A549 (cell line): ENCODE measurements around the gene EMILIN1. TPM values are rescaled to one million over a fixed set of nuclear protein-coding genes. Genes with fewer than 3 reads are reported as not detected.
A peak's percentile ranks its signal among the peaks of the same experiment; 100 is the strongest.

Experiments
- ATAC-seq, 2 experiments: fragments of 200-7000 bp in 1 of 2; fragments of >200 bp in 1 of 2; cut with Nextera tagmentation in 1 of 2; cut with Tn5 transposase in 1 of 2; 3 replicates each; pipeline versions ENCODE4 v1.8.0 to v1.9.1; 2018 to 2020; ENCODE audit warnings: mild to moderate bottlenecking in 1 of 2, moderate library complexity in 1 of 2
- CTCF ChIA-PET: fragments of 300-600 bp; sonication (Branson Sonifier 250); formaldehyde crosslinking; extraction: SDS; loops from one replicate; lab custom pipeline; 2021; ENCODE audit warnings: antibody characterized with exemption, inconsistent platforms; lab: Yijun Ruan, JAX
- POLR2A ChIA-PET: fragments of 350-600 bp; formaldehyde crosslinking; extraction: SDS; loops from one replicate; lab custom pipeline; 2021; ENCODE audit warnings: antibody characterized with exemption, inconsistent platforms; lab: Yijun Ruan, JAX
- DNase-seq, 2 experiments: peaks; one replicate each; pipeline versions ENCODE4 v3.0.0 to v3.0.0-alpha.2; 2011 to 2016; ENCODE audit warnings: low read depth in 1 of 2, low spot score in 1 of 2
- FAIRE-seq: peaks from 2 replicates; lab custom pipeline; 2011; peaks lifted over from hg19 to GRCh38; lab: Jason Lieb, UNC
- H3K27ac ChIP-seq, 2 experiments: fragments of >200 bp; sonication (Bioruptor Twin); formaldehyde crosslinking; 3 replicates each; pipeline ENCODE4 v1.5.1; 2016 to 2017
- H3K4me1 ChIP-seq: fragments of >200 bp; sonication (Bioruptor Twin); formaldehyde crosslinking; 3 replicates; pipeline ENCODE4 v1.6.1; 2016
- H3K4me2 ChIP-seq: fragments of >200 bp; sonication (Bioruptor Twin); formaldehyde crosslinking; 3 replicates; pipeline ENCODE4 v1.6.1; 2016
- H3K4me3 ChIP-seq: fragments of >200 bp; sonication (Bioruptor Twin); formaldehyde crosslinking; 3 replicates; pipeline ENCODE4 v1.5.1; 2016
- H3K9me3 ChIP-seq: fragments of >200 bp; sonication (Bioruptor Twin); formaldehyde crosslinking; 3 replicates; pipeline ENCODE4 v1.6.1; 2016
- BCL3 ChIP-seq: fragments of >200 bp; sonication (Bioruptor Twin); formaldehyde crosslinking; IDR thresholded peaks from 3 replicates; pipeline ENCODE4 v1.6.1; 2016
- BHLHE40 ChIP-seq: IDR thresholded peaks from 2 replicates; pipeline ENCODE4 v1.6.1; 2012; ENCODE audit warnings: low read depth, low read length, inconsistent platforms
- CBX2 ChIP-seq: fragments of 200-600 bp; sonication (generic); IDR thresholded peaks from 2 replicates; pipeline ENCODE4 v1.6.1; 2016; ENCODE audit warnings: low read depth, mild to moderate bottlenecking, borderline replicate concordance
- CBX8 ChIP-seq: fragments of 200-600 bp; sonication (generic); IDR thresholded peaks from 2 replicates; pipeline ENCODE4 v1.6.1; 2016
- CEBPB ChIP-seq, 2 experiments: fragments of >200 bp in 1 of 2; sonication (Bioruptor Twin) in 1 of 2; formaldehyde crosslinking in 1 of 2; IDR thresholded peaks; 2 replicates each; pipeline ENCODE4 v1.6.1; 2012 to 2016
- EHF ChIP-seq: fragments of 250-450 bp; sonication (Bioruptor Pico); IDR thresholded peaks from 2 replicates; pipeline ENCODE4 v1.5.0; 2020; ENCODE audit warnings: mild to moderate bottlenecking
- EHMT2 ChIP-seq: fragments of 200-600 bp; sonication (generic); IDR thresholded peaks from 2 replicates; pipeline ENCODE4 v1.6.1; 2016; ENCODE audit warnings: antibody characterized with exemption, low read depth, mild to moderate bottlenecking, moderate library complexity
- ESRRA ChIP-seq: fragments of 150-350 bp; IDR thresholded peaks from 2 replicates; pipeline ENCODE4 v1.6.1; 2014; ENCODE audit warnings: mild to moderate bottlenecking, low read length, borderline replicate concordance
- FOSB ChIP-seq: fragments of 250-450 bp; sonication (Bioruptor Pico); IDR thresholded peaks from 2 replicates; pipeline ENCODE4 v1.5.0; 2020; ENCODE audit warnings: mild to moderate bottlenecking, moderate library complexity
- FOXS1 ChIP-seq: fragments of 250-450 bp; sonication (Bioruptor Pico); IDR thresholded peaks from 2 replicates; pipeline ENCODE4 v1.5.0; 2020; ENCODE audit warnings: mild to moderate bottlenecking, moderate library complexity
- GATA3 ChIP-seq: IDR thresholded peaks from 2 replicates; pipeline ENCODE4 v1.6.1; 2012; ENCODE audit warnings: borderline replicate concordance
- HDAC2 ChIP-seq: fragments of 200-600 bp; sonication (generic); IDR thresholded peaks from 2 replicates; pipeline ENCODE4 v1.6.1; 2016
- HEYL ChIP-seq: fragments of 250-450 bp; sonication (Bioruptor Pico); IDR thresholded peaks from 2 replicates; pipeline ENCODE4 v1.8.0; 2021; ENCODE audit warnings: mild to moderate bottlenecking, moderate library complexity
- HOXA7 ChIP-seq: fragments of 250-450 bp; sonication (Bioruptor Pico); IDR thresholded peaks from 2 replicates; pipeline ENCODE4 v1.5.0; 2020; ENCODE audit warnings: mild to moderate bottlenecking, moderate library complexity
- HOXB5 ChIP-seq: fragments of 250-450 bp; sonication (Bioruptor Pico); IDR thresholded peaks from 2 replicates; pipeline ENCODE4 v1.5.0; 2020; ENCODE audit warnings: mild to moderate bottlenecking, moderate library complexity
- JUN ChIP-seq, 2 experiments: fragments of >200 bp; sonication (Bioruptor Twin); formaldehyde crosslinking; IDR thresholded peaks; 2 replicates in 1 of 2; 3 replicates in 1 of 2; pipeline ENCODE4 v1.6.1; 2016 to 2017
- JUNB ChIP-seq: fragments of >200 bp; sonication (Bioruptor Twin); formaldehyde crosslinking; IDR thresholded peaks from 2 replicates; pipeline ENCODE4 v1.6.1; 2016
- KDM1A ChIP-seq: fragments of 200-600 bp; sonication (generic); IDR thresholded peaks from 2 replicates; pipeline ENCODE4 v1.6.1; 2016; ENCODE audit warnings: low read depth, mild to moderate bottlenecking
- MYC ChIP-seq: IDR thresholded peaks from 2 replicates; pipeline ENCODE4 v1.6.1; 2012; ENCODE audit warnings: mild to moderate bottlenecking, inconsistent platforms, low read length, improper control_type of control experiment, borderline replicate concordance
- NPAS2 ChIP-seq: fragments of 250-450 bp; sonication (Bioruptor Pico); IDR thresholded peaks from 2 replicates; pipeline ENCODE4 v1.8.0; 2022; ENCODE audit warnings: mild to moderate bottlenecking, moderate library complexity, borderline replicate concordance
- POLR2AphosphoS2 ChIP-seq: conservative IDR thresholded peaks from 2 replicates; pipeline ENCODE4 v1.6.1; 2012; ENCODE audit warnings: low read length, improper control_type of control experiment, inconsistent platforms
- RAD21 ChIP-seq, 2 experiments: fragments of >200 bp in 1 of 2; sonication (Bioruptor Twin) in 1 of 2; formaldehyde crosslinking in 1 of 2; IDR thresholded peaks in 1 of 2; conservative IDR thresholded peaks in 1 of 2; 2 replicates in 1 of 2; 3 replicates in 1 of 2; pipeline ENCODE4 v1.6.1; 2012 to 2018; ENCODE audit warnings: inconsistent platforms in 1 of 2
- RARB ChIP-seq: fragments of 250-450 bp; sonication (Bioruptor Pico); IDR thresholded peaks from 2 replicates; pipeline ENCODE4 v1.8.0; 2021; ENCODE audit warnings: mild to moderate bottlenecking, moderate library complexity
- REST ChIP-seq: fragments of 200-600 bp; sonication (generic); IDR thresholded peaks from 2 replicates; pipeline ENCODE4 v1.6.1; 2016; ENCODE audit warnings: antibody characterized with exemption, mild to moderate bottlenecking, moderate library complexity
- SREBF2 ChIP-seq: fragments of 450-650 bp; IDR thresholded peaks from 2 replicates; pipeline ENCODE4 v1.6.1; 2014; ENCODE audit warnings: mild to moderate bottlenecking, moderate library complexity
- ZNF302 ChIP-seq: fragments of 250-450 bp; sonication (Bioruptor Pico); IDR thresholded peaks from 2 replicates; pipeline ENCODE4 v1.9.0; 2021; ENCODE audit warnings: inconsistent platforms, mild to moderate bottlenecking, moderate library complexity
- WGBS: methylation state at CpG from one replicate; pipeline ENCODE4 v1.1.6; 2017; ENCODE audit errors: missing lambda C conversion rate; 5-methylcytosine and 5-hydroxymethylcytosine counted together
- polyA plus RNA-seq, 4 experiments: library from polyadenylated mRNA; depleted of rRNA in 3 of 4; stranded (reverse); fragments of >200 nt; fragmentation: RNase III in 1 of 4; extraction: RNeasy Plus Mini Kit Qiagen cat#74134 plus additional on column Dnase treatment in 1 of 4; gene quantifications; 2 replicates in 3 of 4; 3 replicates in 1 of 4; pipeline ENCODE4 v1.2.3, GENCODE V29; 2011 to 2017
- TF ChIP-seq, protein P1 (sequence below): IDR thresholded peaks from 2 replicates; pipeline ENCODE4 v1.6.1; 2012
- TF ChIP-seq, protein P2 (sequence below): fragments of 450-650 bp; IDR thresholded peaks from 2 replicates; pipeline ENCODE4 v1.6.1; 2014; ENCODE audit warnings: antibody characterized with exemption

EMILIN1 gene
- polyA plus RNA-seq, 2 of the 4 experiments (the other 2 are of a cell fraction) = 0.13 to 0.49 TPM

- H3K4me1 ChIP-seq = peaks cover 8% of the 10 kb centered on the region; the same call in 1 of the 3 replicates
- FAIRE-seq = no peak
- no peak for ATAC-seq
- CTCF ChIA-PET = no interaction called here
- H3K4me3 ChIP-seq = no peak overlapping the region
- 88% methylated on average over 2 of the region's 2 CpGs for WGBS
- no peak for TF ChIP-seq CBX8
- no peak for TF ChIP-seq JUNB
- no peak for TF ChIP-seq HEYL (CRISPR knock-in tag)
- TF ChIP-seq RAD21 (conservative IDR thresholded peaks at IDR 0.05 in 1 of 2, IDR thresholded peaks at IDR 0.05 in 1 of 2) = no peak
- no peak for TF ChIP-seq SREBF2
- no peak for TF ChIP-seq BCL3
- TF ChIP-seq, protein P1, sequence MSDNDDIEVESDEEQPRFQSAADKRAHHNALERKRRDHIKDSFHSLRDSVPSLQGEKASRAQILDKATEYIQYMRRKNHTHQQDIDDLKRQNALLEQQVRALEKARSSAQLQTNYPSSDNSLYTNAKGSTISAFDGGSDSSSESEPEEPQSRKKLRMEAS = no peak
- TF ChIP-seq CEBPB (IDR thresholded peaks at IDR 0.05) = no peak
- no peak for TF ChIP-seq CBX2
- TF ChIP-seq EHF (CRISPR knock-in tag) = no peak
- TF ChIP-seq GATA3 = no peak
- no peak for TF ChIP-seq REST
- TF ChIP-seq BHLHE40 = no peak
- no peak for TF ChIP-seq POLR2AphosphoS2
- no peaks in the 10 kb centered on the region for H3K9me3 ChIP-seq
- H3K4me2 ChIP-seq = no peak overlapping the region
- DNase-seq = no peak
- POLR2A ChIA-PET = no interaction called here
- H3K27ac ChIP-seq = no peak overlapping the region
Measured at GRCh38 chr2:27121906-27122305, 43.5 kb downstream of the EMILIN1 start.

DNA sequence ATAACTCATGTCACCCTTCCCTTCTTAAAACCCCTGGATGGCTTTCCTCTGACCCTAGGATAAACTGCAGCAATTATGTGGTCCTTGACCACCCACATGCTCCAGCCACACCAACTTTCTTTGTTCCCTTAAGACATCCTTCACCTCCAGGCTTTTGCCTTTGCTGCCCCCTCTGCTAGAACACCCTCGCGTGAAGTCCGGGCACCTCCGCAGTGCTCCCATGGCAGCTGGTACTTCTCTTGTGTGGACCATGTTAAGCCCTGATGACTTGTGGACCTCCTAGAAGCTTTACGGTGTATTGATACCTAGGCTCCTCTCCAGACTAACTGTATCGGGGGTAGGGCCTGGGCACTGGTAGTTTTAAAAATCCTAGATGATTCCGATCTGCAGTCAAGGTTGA, 44.4 kb downstream of the EMILIN1 start:
- H3K9me3 ChIP-seq = no peaks in the 10 kb centered on the region
- ATAC-seq = no peak; a peak in 1 of 6 replicates
- no peak overlapping the region for H3K4me3 ChIP-seq
- ChIA-PET POLR2A (interaction anchor here (0.6 to 1.9 kb wide), 2 partner anchors 11 to 22 kb away, joined by 3 to 17 read pairs; partner anchors contain the start of gene PREB), CTCF (interaction anchor here (0.6 to 2.9 kb wide), 6 partner anchors 9 to 881 kb away, joined by 3 to 25 read pairs (median 6); partner anchors contain the start of genes PREB and TRIM54)
- peak overlapping the region; percentile 90 for H3K4me2 ChIP-seq
- no peak overlapping the region; a peak in 1 of 6 replicates for H3K27ac ChIP-seq
- TF ChIP-seq RAD21 (conservative IDR thresholded peaks at IDR 0.05 in 1 of 2, IDR thresholded peaks at IDR 0.05 in 1 of 2) (no peak), RARB (CRISPR knock-in tag) (no peak), ESRRA (no peak), EHMT2 (no peak), FOXS1 (CRISPR knock-in tag) (no peak), HDAC2 (no peak), HOXA7 (CRISPR knock-in tag) (no peak), ZNF302 (CRISPR knock-in tag) (no peak), HOXB5 (CRISPR knock-in tag) (no peak), KDM1A (no peak), FOSB (no peak), BCL3 (no peak), JUN (IDR thresholded peaks at IDR 0.05) (no peak), MYC (no peak), NPAS2 (CRISPR knock-in tag) (no peak)
- TF ChIP-seq, protein P2, sequence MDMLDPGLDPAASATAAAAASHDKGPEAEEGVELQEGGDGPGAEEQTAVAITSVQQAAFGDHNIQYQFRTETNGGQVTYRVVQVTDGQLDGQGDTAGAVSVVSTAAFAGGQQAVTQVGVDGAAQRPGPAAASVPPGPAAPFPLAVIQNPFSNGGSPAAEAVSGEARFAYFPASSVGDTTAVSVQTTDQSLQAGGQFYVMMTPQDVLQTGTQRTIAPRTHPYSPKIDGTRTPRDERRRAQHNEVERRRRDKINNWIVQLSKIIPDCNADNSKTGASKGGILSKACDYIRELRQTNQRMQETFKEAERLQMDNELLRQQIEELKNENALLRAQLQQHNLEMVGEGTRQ = no peak
- TF ChIP-seq, all 56 proteins: peak for 0
- peaks cover 8% of the 10 kb centered on the region; the same call in 1 of the 3 replicates for H3K4me1 ChIP-seq
- 93% methylated on average over 7 of the region's 7 CpGs for WGBS
- FAIRE-seq (no peak), DNase-seq (no peak)
